Activated T-helper 9 cell treated with anti-CD3 and anti-CD28 coated beads, Interleukin-2, amount 50 U/mL, for 16 hours (primary cell): ENCODE measurements around the gene DOLK.

Experiments used
- DNase-seq: peaks from one replicate; pipeline ENCODE4 v3.0.0-alpha.2; 2020; ENCODE audit warnings: low read depth

DOLK gene

DNA sequence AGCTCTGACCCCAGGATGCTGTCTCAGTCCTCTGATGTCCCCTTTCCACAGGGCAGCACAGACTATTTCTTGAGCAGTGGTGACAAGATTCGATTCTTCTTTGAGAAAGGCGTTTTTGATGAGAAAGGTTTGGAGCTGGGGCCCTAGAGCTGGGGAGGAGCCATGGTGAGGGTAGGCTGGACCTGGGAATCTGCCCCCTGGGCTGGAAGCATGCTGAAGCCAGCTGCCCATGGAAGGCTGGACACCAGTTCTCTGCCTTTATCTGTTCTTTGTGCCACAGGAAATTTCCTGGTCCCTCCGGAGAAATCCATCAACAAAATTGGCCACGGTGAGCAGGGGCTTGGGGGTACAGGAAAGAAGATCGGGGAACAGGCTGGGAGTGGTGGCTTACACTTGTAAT, 13.7 kb downstream of the DOLK start:
- no peak for DNase-seq

DNA sequence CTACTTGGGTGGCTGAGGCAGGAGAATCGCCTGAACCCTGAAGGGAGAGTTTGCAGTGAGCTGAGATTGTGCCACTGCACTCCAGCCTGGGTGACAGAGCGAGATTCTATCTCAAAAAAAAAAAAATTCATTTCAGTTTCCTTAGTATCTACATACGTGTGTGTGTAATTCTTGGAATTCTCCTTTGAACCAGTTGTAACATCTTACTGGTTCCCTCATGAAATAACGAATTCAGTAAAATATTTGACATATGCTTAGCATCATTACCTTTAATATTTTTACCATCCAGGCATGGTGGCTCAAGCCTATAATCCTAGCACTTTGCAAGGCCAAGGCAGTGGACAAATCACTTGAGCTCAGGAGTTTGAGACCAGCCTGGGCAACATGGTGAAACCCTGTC, 17.8 kb downstream of the DOLK start:
- no peak for DNase-seq

DNA sequence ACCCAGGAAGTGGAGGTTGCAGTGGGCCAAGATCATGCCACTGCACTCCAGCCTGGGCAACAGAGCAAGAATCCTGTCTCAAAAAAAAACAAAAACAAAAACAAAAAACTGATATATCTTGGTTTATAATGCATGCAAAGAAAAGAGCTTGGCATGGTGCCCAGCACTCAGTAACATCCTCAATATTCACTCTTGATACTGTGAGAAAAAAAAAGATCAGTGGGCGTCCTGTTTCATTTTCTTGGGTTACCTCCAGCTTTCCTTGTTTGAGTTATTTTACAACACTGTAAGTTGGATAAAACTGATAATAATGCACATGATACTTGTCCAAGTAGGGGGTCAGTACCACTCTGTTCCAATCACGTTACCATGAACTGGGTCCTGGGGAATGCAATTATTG, 18.8 kb downstream of the DOLK start:
- no peak for DNase-seq

DNA sequence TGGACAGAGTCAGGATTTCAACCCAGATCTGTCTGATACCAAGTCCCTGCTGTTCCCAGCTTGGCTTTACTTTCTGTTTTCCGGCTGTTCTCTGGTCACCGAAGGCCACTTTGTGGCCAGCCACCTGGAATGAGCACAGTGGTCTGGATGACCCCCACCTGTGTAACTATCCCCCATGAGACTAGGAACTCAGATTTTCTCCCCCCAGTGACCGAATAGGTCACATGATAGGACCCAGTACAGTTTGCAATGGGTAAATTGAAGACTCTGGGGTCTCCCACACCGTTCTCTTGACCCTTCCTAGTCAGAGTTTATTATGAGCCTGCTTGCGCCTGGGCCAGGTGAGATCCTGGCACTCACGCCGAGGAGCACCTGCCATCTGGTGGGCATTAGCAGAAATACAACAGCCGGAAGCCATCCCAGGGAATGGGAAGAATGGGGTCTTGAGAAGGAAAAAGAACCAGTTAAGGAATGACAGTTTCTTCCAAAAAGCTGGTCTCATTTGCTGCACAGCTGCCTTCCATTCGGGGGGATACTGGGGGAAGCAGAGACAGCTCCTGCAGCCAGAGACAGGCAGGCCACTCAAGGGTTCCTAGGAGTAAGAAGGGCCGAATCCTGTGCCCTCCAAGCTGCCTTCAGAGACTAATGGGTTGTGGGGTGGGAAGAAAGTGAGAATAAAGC, 19.5 kb downstream of the DOLK start:
- peak; percentile 20 for DNase-seq

DNA sequence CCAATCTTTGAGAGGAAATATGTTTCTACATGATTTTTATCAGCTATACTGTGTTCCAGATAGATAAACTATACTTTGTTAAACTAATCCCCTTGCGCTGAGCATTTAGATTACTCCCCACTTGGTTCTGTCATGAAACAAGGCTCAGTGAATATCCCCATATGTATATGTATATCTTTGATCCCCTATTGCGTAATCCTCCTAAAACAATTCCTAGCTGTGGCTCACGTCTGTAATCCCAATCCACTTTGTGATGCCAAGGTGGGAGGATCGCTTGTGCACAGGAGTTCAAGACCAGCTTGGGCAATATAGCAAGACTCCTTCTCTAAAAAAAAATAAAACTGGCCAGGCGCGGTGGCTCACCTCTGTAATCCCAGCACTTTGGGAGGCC, 23.9 kb downstream of the DOLK start:
- DNase-seq, result no peak

DNA sequence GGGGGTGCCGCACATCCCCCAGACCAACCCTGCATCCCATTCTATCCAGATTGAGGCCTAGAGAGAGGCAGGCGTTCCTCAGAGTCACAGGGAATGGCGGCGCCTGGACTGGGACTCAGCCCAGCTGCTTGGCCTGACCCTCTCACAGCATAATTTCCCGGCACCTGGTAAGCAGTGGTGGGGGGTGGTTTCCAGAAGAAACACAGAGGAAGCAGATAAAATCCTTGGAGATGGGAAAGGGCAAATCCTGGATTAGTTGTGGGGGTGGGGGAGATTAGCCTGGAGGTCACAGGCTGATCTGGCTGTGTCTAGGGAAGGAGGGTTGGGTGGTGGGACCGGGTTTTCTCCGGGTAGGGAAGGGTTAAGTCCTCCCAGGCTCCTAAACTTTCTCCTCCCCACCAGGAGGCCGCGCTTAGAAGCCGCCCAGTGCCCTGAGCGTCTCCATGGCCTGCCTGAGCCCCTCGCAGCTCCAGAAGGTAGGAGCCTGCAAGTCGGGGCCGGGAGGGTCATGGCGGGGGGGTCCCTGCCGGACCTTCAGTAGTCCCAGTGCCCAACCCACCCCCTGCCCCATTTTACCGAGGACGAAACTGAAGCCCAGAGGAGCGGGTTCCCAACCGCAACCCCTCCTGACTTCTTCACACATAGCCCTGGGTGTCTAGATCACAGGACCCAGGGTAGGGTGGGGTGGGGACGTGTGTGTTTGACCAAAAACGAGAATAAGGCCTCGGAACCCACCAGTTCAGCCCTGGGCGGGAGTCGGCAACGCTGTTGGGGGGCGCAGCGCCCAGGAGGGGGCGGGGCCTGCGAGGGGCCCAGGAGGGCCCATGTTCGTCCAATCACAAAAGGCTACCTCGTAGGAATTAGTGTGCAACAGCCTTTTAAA, 25.3 kb downstream of the DOLK start:
- no peak for DNase-seq

DNA sequence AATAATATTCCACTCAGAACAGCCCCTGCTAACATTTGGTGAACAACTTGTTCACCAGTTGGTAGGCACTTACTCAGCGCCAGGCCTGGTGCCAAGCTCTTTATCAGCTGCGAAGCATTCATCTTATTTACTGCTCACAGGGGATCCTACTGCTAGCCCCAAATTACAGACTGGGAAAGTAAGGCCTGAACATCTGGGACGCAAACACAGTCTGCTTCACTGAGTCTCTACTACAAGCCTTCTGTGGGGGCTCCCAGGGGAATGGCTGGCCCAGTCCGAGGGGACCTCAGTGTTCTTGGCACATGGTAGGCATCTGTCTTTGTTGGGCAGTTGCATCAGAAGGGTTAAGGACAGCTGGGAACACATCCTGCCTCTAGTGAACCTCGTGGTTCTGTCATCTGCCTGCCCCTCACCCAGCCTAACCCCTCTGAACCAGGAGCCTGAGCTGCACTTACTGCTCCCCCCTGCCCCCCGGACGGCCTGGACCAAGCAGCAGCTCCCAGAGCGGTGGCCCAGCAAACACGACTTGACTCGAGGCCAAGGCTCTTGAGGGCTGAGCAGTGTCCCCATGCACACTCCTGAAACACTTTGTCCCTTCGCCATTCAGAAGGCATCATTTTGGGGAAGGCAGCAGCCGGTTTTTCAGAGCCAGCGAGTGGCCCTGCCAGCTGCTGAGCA, 26.9 kb downstream of the DOLK start, which contains the start of gene PHYHD1:
Gene PHYHD1 (plus strand): TSS at position 602 of the 678 bp plus-strand sequence. CDS start 1,342 bp downstream, outside the sequence.
- no peak for DNase-seq

DNA sequence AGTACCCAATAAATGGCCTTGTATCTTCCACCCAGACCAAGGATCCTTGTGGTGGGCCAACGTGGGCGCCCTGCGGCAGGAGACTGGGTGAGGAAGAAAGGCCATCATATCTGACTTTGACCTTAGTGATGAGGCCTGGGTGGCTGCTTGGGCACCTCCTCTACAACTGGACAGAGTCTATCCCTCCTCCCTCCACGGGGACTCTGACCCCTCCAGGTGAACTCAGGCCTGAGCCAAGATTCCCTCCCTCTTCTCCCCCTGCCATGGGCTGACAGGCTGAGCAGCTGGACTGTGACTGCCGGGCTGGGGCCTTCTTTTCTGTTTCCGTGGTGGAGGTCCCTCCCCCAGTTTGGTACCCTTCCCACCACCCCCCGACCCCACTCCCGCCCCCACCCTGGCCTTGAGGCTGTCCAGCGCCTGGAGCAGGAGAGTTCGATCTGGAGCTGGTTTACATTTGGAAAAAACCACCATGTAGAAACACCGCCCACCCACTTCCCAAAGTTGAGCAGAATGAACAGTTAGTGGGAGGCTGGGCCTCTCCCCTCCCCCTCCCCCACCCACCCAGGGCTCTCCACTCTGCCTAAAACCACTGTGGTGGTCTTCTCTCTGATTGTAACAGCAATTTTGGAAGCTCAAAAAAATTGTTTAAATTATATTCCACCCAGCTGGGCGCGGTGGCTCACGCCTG, 27.9 kb downstream of the DOLK start:
- DNase-seq, result no peak

DNA sequence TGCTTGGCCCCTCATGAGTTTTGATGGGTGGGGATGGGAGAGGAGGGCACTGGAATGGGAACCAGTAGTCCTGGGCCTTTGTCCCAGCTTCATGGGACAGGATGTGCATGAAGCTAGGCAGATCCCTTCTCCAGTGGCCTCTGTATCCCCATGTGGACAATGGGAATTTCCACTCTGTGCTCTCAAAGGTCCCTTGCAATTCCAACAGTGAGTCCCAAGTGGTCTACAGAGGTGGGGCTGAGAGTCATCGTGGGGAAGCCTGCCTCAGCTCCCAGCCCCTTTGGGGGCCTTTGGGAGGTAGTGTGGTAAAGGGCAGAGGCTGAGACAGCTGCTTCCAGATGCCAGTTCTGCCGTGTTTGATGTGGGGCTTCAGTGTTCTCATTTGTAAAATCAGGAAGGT, 28.5 kb downstream of the DOLK start:
- DNase-seq, result no peak

DNA sequence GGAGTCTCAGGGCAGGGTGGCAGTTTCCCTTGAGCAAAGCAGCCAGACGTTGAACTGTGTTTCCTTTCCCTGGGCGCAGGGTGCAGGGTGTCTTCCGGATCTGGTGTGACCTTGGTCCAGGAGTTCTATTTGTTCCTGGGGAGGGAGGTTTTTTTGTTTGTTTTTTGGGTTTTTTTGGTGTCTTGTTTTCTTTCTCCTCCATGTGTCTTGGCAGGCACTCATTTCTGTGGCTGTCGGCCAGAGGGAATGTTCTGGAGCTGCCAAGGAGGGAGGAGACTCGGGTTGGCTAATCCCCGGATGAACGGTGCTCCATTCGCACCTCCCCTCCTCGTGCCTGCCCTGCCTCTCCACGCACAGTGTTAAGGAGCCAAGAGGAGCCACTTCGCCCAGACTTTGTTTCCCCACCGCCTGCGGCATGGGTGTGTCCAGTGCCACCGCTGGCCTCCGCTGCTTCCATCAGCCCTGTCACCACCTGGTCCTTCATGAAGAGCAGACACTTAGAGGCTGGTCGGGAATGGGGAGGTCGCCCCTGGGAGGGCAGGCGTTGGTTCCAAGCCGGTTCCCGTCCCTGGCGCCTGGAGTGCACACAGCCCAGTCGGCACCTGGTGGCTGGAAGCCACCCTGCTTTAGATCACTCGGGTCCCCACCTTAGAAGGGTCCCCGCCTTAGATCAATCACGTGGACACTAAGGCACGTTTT, 30.1 kb downstream of the DOLK start:
- DNase-seq, result no peak

DNA sequence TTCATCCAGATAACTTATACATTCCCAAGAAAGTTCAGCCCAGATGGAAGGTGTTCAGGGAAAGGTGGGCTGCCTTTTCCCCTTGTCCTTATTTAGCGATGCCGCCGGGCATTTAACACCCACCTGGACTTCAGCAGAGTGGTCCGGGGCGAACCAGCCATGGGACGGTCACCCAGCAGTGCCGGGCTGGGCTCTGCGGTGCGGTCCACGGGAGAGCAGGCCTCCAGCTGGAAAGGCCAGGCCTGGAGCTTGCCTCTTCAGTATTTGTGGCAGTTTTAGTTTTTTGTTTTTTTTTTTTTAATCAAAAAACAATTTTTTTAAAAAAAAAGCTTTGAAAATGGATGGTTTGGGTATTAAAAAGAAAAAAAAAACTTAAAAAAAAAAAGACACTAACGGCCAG, 30.7 kb downstream of the DOLK start:
- no peak for DNase-seq

DNA sequence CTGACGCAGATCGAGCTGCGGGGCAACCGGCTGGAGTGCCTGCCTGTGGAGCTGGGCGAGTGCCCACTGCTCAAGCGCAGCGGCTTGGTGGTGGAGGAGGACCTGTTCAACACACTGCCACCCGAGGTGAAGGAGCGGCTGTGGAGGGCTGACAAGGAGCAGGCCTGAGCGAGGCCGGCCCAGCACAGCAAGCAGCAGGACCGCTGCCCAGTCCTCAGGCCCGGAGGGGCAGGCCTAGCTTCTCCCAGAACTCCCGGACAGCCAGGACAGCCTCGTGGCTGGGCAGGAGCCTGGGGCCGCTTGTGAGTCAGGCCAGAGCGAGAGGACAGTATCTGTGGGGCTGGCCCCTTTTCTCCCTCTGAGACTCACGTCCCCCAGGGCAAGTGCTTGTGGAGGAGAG, 31.2 kb downstream of the DOLK start:
- no peak for DNase-seq

DNA sequence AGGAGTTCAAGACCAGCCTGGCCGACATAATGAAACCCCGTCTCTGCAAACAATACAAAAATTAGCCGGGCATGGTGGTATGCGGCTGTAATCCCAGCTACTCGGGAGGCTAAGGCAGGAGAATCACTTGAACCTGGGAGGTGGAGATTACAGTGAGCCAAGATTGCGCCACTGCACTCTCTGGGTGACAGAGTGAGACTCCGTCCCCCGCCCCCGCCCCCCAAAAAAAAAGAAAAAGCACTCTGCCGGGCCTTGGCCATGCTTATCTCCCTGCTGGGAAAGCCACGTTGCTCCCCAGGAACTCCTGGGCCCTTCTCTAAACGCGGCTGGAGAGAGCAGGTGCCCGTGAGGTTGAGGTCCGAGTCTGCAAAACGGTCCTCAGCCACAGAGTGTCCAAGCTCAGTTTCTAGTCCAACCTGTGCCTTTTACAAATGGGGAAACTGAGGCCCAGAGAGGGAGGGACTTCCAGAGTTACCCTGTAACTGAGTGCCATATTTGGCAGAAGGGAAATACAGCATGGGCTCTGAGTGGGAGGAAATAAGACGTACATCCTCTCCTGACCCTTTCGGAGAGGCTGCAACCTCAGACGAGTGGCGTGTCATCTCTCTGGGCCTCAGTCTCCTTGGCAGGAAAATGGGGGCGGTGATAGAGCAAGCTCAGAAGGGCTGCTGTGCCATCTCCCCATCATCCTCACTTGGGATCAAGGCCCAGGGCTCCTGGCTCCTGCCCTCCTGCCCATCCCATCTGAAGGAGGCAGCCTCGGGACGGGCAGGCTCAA, 33.2 kb downstream of the DOLK start:
- no peak for DNase-seq

DNA sequence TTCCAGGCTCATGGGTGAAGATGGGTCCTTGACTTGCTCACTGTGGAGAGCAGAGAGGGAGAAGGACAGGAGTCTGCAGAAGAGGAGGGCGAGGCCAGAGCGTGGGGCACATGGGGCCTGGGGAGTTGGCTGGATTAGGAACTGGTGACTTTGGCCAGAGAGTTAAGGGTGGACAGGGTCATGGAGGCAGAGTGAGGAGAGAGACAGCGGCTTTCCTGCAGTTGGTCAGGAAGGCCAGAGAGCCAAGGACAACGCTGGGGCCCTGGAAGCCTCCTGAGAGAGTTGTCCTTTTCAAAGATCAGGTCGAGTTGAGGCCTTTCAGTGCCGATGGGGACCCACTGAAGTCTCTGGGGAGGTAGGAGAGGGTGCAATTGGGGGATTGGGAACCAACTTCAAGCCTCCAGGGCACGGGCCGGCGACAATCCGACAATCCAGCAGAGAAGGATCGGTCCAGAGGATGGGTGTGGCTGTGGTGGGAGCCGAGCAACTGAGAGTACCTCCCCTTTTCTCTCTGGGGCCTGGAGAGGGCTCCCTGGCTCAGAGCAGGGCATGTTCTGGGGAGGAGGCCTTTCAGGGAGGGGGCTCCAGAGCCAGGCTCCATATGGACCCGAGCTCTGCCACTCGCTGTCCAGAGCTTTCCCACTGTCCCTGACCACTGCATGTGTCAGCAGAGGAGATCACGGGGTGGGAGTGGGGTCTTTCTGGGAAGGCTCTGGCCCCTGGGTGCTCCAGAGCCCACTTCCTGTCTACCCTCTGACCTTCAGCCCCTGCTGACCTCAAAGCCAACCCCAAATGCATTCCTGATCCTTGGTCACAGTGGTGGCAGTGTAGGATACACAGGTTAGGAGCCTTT, 34.1 kb downstream of the DOLK start:
- DNase-seq, result no peak

DNA sequence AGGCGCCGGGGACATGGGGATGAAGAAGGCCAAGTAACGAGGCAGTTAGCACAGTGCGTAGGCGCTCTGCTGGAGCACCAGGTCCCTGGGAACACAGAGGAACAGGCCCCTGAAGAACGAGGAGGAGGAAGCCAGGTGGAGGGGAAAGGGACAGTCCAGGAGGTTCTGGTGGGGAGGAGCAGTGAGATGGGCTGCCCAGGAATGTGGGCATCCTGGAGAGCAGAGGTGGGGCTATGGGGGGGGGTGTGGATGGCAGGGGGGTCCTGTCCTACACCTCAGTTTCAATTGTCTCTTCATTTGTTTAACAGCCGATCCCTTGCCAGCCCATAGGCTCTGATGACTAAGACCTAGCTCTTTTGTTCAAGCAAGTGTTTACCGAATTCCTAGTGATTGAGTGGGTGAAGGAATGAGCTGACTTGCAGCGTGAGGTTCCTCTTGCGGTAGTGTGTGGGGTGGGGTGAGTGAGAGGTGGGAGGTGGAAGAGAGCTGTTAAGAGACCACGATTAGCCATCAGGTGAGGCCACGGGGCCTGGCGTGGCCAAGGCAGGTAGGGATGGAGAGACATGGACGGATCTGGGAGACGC, 35.0 kb downstream of the DOLK start:
- no peak for DNase-seq

DNA sequence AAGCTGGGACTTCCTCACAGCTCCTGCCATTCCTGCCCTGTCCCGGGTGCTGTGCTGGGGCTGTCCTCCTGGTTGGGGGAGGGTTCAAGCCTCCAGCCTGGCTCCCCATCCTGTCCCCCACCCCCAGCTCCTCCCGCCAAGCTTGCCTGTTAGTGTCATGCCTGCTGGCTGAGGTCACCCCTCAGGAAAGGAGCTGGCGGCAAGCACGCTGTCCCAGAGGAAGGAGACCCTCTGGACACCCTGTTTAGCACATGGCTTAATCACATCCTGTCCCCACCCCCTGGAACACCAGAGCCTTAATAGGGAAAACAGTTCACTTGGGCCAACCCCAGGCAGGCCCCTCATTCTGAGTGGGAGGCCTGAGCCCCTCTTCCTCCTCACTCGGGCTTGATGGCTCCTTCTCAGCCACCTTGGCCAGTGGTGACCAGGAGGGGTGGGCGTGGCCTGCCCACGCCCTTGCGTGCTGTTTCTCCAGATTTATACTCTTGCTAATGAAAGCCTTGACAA, 35.8 kb downstream of the DOLK start:
- no peak for DNase-seq

DNA sequence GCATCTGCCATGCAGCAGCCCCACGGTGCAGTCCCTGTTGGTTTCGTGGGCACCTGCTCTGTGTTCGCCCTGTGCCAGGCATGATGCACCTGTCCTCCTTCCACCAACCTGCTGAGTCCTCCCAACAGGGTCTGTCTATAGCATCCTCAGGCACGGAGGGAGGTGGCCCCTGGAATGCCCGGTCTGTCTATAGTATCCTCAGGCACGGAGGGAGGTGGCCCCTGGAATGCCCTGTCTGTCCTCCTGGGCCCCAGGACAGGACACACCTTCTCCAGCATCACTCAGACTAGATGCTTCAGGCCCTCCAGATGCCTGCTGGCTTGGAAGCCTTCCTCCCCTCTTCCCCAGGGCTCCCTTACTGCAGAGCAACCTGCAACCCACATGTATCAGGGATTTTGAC, 36.5 kb downstream of the DOLK start:
- DNase-seq, result no peak

DNA sequence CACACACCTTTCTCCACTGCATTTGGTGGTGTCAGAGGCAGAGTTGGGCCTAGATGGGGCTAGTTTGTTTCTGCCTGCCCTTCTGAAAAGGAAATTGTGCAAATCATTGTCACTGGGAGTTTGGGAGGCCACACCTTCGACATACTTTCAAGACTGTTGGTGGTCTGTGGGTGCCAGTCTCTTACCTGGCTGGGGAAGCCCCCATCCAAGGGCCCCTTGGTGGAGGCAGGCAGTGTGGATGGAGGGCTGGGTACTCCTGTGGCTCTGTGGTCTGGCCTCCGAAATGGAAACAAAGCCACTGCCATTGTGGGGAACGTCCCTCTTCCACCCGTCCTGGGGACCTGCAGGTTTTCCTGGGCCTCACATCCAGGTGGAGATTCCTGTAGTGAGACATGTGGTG, 37.5 kb downstream of the DOLK start:
- DNase-seq, result no peak

DNA sequence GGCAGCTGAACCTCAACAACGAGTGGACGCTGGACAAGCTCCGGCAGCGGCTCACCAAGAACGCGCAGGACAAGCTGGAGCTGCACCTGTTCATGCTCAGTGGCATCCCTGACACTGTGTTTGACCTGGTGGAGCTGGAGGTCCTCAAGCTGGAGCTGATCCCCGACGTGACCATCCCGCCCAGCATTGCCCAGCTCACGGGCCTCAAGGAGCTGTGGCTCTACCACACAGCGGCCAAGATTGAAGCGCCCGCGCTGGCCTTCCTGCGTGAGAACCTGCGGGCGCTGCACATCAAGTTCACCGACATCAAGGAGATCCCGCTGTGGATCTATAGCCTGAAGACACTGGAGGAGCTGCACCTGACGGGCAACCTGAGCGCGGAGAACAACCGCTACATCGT, 39.0 kb downstream of the DOLK start:
- no peak for DNase-seq
